Measurements from ENCODE around the gene ATP1B4.
A peak's percentile ranks its signal among the peaks of the same experiment; 100 is the strongest.

Gene ATP1B4

GRCh38 chrX:120357186-120357585, 4.7 kb upstream of the ATP1B4 start:
- H3K79me2 ChIP-seq (ENCODE audit: insufficient read depth, low read length) = no peaks in the 10 kb centered on the region
- no peaks in the 10 kb centered on the region for H3K36me3 ChIP-seq (ENCODE audit: insufficient read depth, low read length)
- no peak overlapping the region for H3K27ac ChIP-seq (ENCODE audit: low read length)
- DNase-seq (no peak), ATAC-seq (ENCODE audit: insufficient read depth, low read depth) (no peak)
- no peaks in the 10 kb centered on the region for H4K20me1 ChIP-seq (ENCODE audit: insufficient read depth, low read length)
- H3K4me2 ChIP-seq (ENCODE audit: insufficient read depth, low read length) = no peak overlapping the region
- no peaks in the 10 kb centered on the region for H3K4me1 ChIP-seq (ENCODE audit: insufficient read depth, low read length)
- no peak overlapping the region for H3K9ac ChIP-seq (ENCODE audit: low read depth, low read length)
- no peak overlapping the region for H2AFZ ChIP-seq (ENCODE audit: low read depth, low read length)
- no peaks in the 10 kb centered on the region for H3K27me3 ChIP-seq (ENCODE audit: insufficient read depth, low read length, poor library complexity)
- no peak for TF ChIP-seq EZH2 (IDR thresholded peaks at IDR 0.05; ENCODE audit: borderline replicate concordance, low read depth, low read length, severe bottlenecking)
- TF ChIP-seq CTCF (IDR thresholded peaks at IDR 0.05; ENCODE audit: borderline replicate concordance, extremely low read depth, low read length, poor library complexity, severe bottlenecking) = no peak
- no peak overlapping the region for H3K4me3 ChIP-seq (ENCODE audit: low read depth in 1 of 2, low read length in 2 of 2)
- H3K9me3 ChIP-seq (ENCODE audit: insufficient read depth, low read length, severe bottlenecking) = no peaks in the 10 kb centered on the region

GRCh38 chrX:120358737-120359456, 3.0 kb upstream of the ATP1B4 start:
- no peaks in the 10 kb centered on the region for H3K9me3 ChIP-seq (ENCODE audit: insufficient read depth, low read length, severe bottlenecking)
- no peak for ATAC-seq (ENCODE audit: insufficient read depth, low read depth)
- no peak overlapping the region for H3K27ac ChIP-seq (ENCODE audit: low read length)
- DNase-seq = no peak
- H3K4me1 ChIP-seq (ENCODE audit: insufficient read depth, low read length) = no peaks in the 10 kb centered on the region
- no peaks in the 10 kb centered on the region for H3K36me3 ChIP-seq (ENCODE audit: insufficient read depth, low read length)
- H3K9ac ChIP-seq (ENCODE audit: low read depth, low read length) = no peak overlapping the region
- no peak overlapping the region for H3K4me2 ChIP-seq (ENCODE audit: insufficient read depth, low read length)
- no peaks in the 10 kb centered on the region for H4K20me1 ChIP-seq (ENCODE audit: insufficient read depth, low read length)
- TF ChIP-seq CTCF (IDR thresholded peaks at IDR 0.05; ENCODE audit: borderline replicate concordance, extremely low read depth, low read length, poor library complexity, severe bottlenecking) (no peak), EZH2 (IDR thresholded peaks at IDR 0.05; ENCODE audit: borderline replicate concordance, low read depth, low read length, severe bottlenecking) (no peak)
- H3K79me2 ChIP-seq (ENCODE audit: insufficient read depth, low read length) = no peaks in the 10 kb centered on the region
- H2AFZ ChIP-seq (ENCODE audit: low read depth, low read length) = no peak overlapping the region
- no peak overlapping the region for H3K4me3 ChIP-seq (ENCODE audit: low read depth in 1 of 2, low read length in 2 of 2)
- H3K27me3 ChIP-seq (ENCODE audit: insufficient read depth, low read length, poor library complexity) = no peaks in the 10 kb centered on the region

GRCh38 chrX:120365320-120365719, 3.4 kb downstream of the ATP1B4 start:
- no peak overlapping the region for H3K4me2 ChIP-seq (ENCODE audit: insufficient read depth, low read length)
- no peak overlapping the region for H3K4me3 ChIP-seq (ENCODE audit: low read depth in 1 of 2, low read length in 2 of 2)
- no peaks in the 10 kb centered on the region for H3K79me2 ChIP-seq (ENCODE audit: insufficient read depth, low read length)
- no peak for TF ChIP-seq EZH2 (IDR thresholded peaks at IDR 0.05; ENCODE audit: borderline replicate concordance, low read depth, low read length, severe bottlenecking)
- peak; percentile 65 for TF ChIP-seq CTCF (IDR thresholded peaks at IDR 0.05; ENCODE audit: borderline replicate concordance, extremely low read depth, low read length, poor library complexity, severe bottlenecking)
- no peaks in the 10 kb centered on the region for H4K20me1 ChIP-seq (ENCODE audit: insufficient read depth, low read length)
- H3K36me3 ChIP-seq (ENCODE audit: insufficient read depth, low read length) = no peaks in the 10 kb centered on the region
- DNase-seq = peak; percentile 63
- H3K9ac ChIP-seq (ENCODE audit: low read depth, low read length) = no peak overlapping the region
- H3K27me3 ChIP-seq (ENCODE audit: insufficient read depth, low read length, poor library complexity) = no peaks in the 10 kb centered on the region
- peak; percentile 81 for ATAC-seq (ENCODE audit: insufficient read depth, low read depth)
- no peaks in the 10 kb centered on the region for H3K4me1 ChIP-seq (ENCODE audit: insufficient read depth, low read length)
- no peak overlapping the region for H2AFZ ChIP-seq (ENCODE audit: low read depth, low read length)
- H3K27ac ChIP-seq (ENCODE audit: low read length) = no peak overlapping the region
- H3K9me3 ChIP-seq (ENCODE audit: insufficient read depth, low read length, severe bottlenecking) = no peaks in the 10 kb centered on the region

Measured in DND-41 (cell line).